Caki2 (cell line): ENCODE data around the gene EFEMP1. TPM values are rescaled to one million over a fixed set of nuclear protein-coding genes. Genes with fewer than 3 reads are reported as not detected.

Experiments used
- total RNA-seq: library from RNA; depleted of rRNA; stranded (reverse); fragments of >200 nt; shearing (Covaris generic); gene quantifications from 2 replicates; pipeline ENCODE4 v1.2.3, GENCODE V29; 2014; ENCODE audit warnings: low replicate concordance; rRNA removed

Gene EFEMP1
- total RNA-seq, 1 experiment from 2014 or later: 10.0 TPM

Other genes starting within 250 kb of the EFEMP1 start
- gene PNPT1, start 229.9 kb downstream of the EFEMP1 start, total RNA-seq: 12.7 and 26.6 TPM in 2 replicates